Natural killer cell (primary cell): Measurements from ENCODE around the gene LMTK2. TPM values are rescaled to one million over a fixed set of nuclear protein-coding genes. Genes with fewer than 3 reads are reported as not detected.

Source experiments
- ATAC-seq, 3 donors: fragments of 150-1000 bp in 2 of 3; fragments of 200-7000 bp in 1 of 3; cut with Tn5 transposase; 1 replicate in 1 of 3; 2 replicates in 2 of 3; pipeline ENCODE4 v1.10.0; 2021; ENCODE audit warnings: mild to moderate bottlenecking in 2 of 3, moderate library complexity in 2 of 3
- DNase-seq, 2 donors: peaks; one replicate each; pipeline versions ENCODE4 v3.0.0 to v3.0.0-alpha.2; 2013 to 2021; ENCODE audit warnings: mixed read lengths in 1 of 2
- H3K27ac ChIP-seq: one replicate; pipeline ENCODE4 v1.5.1; 2013; ENCODE audit warnings: mild to moderate bottlenecking, low read length
- H3K27me3 ChIP-seq: one replicate; pipeline ENCODE4 v1.6.1; 2013; ENCODE audit warnings: low read length; ENCODE audit not compliant: control insufficient read depth, insufficient read depth
- H3K36me3 ChIP-seq: one replicate; pipeline ENCODE4 v1.6.1; 2013; ENCODE audit warnings: low read length; ENCODE audit not compliant: control insufficient read depth, insufficient read depth
- H3K4me1 ChIP-seq: one replicate; pipeline ENCODE4 v1.6.1; 2013; ENCODE audit warnings: low read length; ENCODE audit not compliant: control insufficient read depth, insufficient read depth
- H3K4me3 ChIP-seq: one replicate; pipeline ENCODE4 v1.5.1; 2013; ENCODE audit warnings: low read length
- H3K9me3 ChIP-seq: one replicate; pipeline ENCODE4 v1.6.1; 2013; ENCODE audit warnings: low read length; ENCODE audit not compliant: control insufficient read depth, insufficient read depth
- H3K27ac Mint-ChIP-seq, 2 donors: one replicate each; pipeline ENCODE4 v1.8.0; 2022; ENCODE audit warnings: mild to moderate bottlenecking in 2 of 2, mixed read lengths in 2 of 2, moderate library complexity in 1 of 2
- H3K27me3 Mint-ChIP-seq, 2 donors: one replicate each; pipeline ENCODE4 v1.8.0; 2022; ENCODE audit warnings: low read depth in 2 of 2, mixed read lengths in 2 of 2
- H3K36me3 Mint-ChIP-seq: one replicate; pipeline ENCODE4 v1.8.0; 2022; ENCODE audit warnings: mixed read lengths
- H3K4me1 Mint-ChIP-seq, 2 donors: one replicate each; pipeline ENCODE4 v1.8.0; 2022; ENCODE audit warnings: mixed read lengths in 2 of 2
- H3K4me3 Mint-ChIP-seq: one replicate; pipeline ENCODE4 v1.8.0; 2022; ENCODE audit warnings: mild to moderate bottlenecking, moderate library complexity, mixed read lengths
- H3K9me3 Mint-ChIP-seq, 2 donors: one replicate each; pipeline ENCODE4 v1.8.0; 2022; ENCODE audit warnings: mixed read lengths in 2 of 2
- WGBS: methylation state at CpG from one replicate; pipeline ENCODE4 v1.1.7; 2013; ENCODE audit warnings: missing lambda C conversion rate; ENCODE audit not compliant: insufficient coverage; 5-methylcytosine and 5-hydroxymethylcytosine counted together
- intact Hi-C: fragments of 100-400 bp; cut with micrococcal nuclease; formaldehyde crosslinking; loops from one replicate; pipeline ENCODE4 v1.14.2; 2022
- total RNA-seq, 4 donors: library from RNA; stranded (reverse); fragments of 120-200 nt in 1 of 4; gene quantifications; one replicate each; pipeline versions ENCODE4 v1.2.3 to v1.2.4, GENCODE V29; 2013 to 2022
- TF ChIP-seq, protein P1 (sequence below): fragments of 200-600 bp; IDR thresholded peaks from one replicate; pipeline ENCODE4 v1.8.0; 2022; ENCODE audit warnings: antibody characterized with exemption

The LMTK2 gene
- total RNA-seq, 3 donors from 2014 or later (not counting 1 experiment from before 2014, with no cell fraction given), result 18.7 to 33.9 (median 26.6) TPM

DNA sequence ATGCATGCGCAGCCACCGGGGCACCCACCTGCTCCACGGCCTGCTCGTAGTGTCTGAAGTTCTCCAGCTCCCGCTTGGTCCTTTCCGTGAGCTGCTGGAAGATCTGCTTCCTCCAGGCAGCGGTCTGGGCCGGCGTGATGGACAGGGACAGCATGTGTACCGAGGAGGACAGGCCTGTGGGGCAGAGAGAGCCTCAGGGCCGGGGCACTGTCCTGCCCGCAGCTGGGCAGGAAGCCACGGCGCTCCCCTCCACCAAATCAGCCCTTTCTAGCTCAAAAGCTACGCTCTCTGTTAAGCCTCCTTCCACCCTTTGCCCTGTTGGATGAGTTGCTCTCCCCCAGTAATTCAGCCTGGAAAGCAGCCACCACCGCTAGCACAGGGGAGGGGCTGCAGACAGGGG lies 126.1 kb downstream of the LMTK2 start:
- no peaks in the 10 kb centered on the region for H3K36me3 Mint-ChIP-seq
- no peak overlapping the region for H3K27ac Mint-ChIP-seq

DNA sequence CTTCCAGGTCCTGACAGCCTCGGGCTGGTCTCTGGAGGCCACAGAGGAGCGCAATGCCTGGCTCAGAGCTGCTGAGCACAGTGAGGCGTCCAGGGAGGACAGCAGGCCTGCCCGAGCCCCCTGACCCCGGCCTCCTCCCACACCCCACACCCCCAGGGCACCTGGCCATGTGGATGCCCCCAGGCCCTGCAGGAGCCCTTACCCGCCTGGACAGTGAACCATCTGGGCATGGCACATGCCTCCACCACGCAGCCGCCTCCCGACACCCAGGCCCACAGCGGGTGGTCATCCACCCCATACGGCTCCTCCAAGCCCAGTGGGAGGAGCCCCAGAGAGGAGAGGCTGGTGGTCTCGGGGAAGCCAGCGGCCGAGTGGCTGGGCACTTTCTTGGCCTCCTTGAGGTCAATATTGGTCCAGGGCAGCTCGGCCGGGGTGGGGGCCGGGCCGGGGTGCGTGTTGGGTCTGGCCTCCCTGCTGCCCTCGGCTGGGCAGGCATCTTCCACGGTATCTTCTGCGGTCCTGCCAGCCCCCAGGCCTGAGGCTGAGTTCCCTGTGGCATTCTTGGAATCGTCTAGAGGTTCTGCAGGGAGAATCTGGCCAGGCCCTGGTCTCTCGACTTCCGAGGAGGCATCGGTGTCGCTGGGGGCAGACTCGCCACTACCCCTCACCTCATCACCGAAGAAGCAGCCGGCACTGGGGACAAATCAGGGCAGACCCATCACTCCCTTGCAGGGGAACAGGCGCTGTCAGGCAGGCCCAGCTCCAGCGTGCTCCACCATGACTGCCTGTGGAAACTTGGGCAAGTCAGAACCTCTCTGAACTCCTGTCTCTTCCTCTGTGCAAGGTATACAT lies 126.8 kb downstream of the LMTK2 start:
- Histone ChIP-seq H3K4me1 (no peaks in the 10 kb centered on the region), H3K27ac (no peak overlapping the region), H3K9me3 (no peaks in the 10 kb centered on the region), H3K4me3 (no peak overlapping the region), H3K36me3 (peaks cover 22% of the 10 kb centered on the region), H3K27me3 (no peaks in the 10 kb centered on the region)
- H3K36me3 Mint-ChIP-seq, result no peaks in the 10 kb centered on the region
- no peaks in the 10 kb centered on the region for H3K4me1 Mint-ChIP-seq
- H3K9me3 Mint-ChIP-seq, result no peaks in the 10 kb centered on the region
- ATAC-seq, result no peak
- H3K27ac Mint-ChIP-seq, result no peak overlapping the region
- no peak overlapping the region for H3K4me3 Mint-ChIP-seq
- WGBS, result 97% methylated on average over 32 of the region's 32 CpGs
- intact Hi-C loops, result no loop called here
- TF ChIP-seq, protein P1, sequence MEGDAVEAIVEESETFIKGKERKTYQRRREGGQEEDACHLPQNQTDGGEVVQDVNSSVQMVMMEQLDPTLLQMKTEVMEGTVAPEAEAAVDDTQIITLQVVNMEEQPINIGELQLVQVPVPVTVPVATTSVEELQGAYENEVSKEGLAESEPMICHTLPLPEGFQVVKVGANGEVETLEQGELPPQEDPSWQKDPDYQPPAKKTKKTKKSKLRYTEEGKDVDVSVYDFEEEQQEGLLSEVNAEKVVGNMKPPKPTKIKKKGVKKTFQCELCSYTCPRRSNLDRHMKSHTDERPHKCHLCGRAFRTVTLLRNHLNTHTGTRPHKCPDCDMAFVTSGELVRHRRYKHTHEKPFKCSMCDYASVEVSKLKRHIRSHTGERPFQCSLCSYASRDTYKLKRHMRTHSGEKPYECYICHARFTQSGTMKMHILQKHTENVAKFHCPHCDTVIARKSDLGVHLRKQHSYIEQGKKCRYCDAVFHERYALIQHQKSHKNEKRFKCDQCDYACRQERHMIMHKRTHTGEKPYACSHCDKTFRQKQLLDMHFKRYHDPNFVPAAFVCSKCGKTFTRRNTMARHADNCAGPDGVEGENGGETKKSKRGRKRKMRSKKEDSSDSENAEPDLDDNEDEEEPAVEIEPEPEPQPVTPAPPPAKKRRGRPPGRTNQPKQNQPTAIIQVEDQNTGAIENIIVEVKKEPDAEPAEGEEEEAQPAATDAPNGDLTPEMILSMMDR, result no peak
- no peaks in the 10 kb centered on the region for H3K27me3 Mint-ChIP-seq
- no peak for DNase-seq

More for the DNA sequence above, 126.1 kb downstream of the LMTK2 start:
- Histone ChIP-seq H3K27ac (no peak overlapping the region), H3K4me1 (no peaks in the 10 kb centered on the region), H3K27me3 (no peaks in the 10 kb centered on the region), H3K36me3 (peaks cover 18% of the 10 kb centered on the region), H3K4me3 (no peak overlapping the region), H3K9me3 (no peaks in the 10 kb centered on the region)
- TF ChIP-seq, protein P1, result no peak
- no peaks in the 10 kb centered on the region for H3K9me3 Mint-ChIP-seq
- WGBS, result 95% methylated on average over 16 of the region's 16 CpGs
- intact Hi-C loops, result no loop called here
- no peak for DNase-seq
- no peaks in the 10 kb centered on the region for H3K4me1 Mint-ChIP-seq
- ATAC-seq, result no peak
- no peaks in the 10 kb centered on the region for H3K27me3 Mint-ChIP-seq
- no peak overlapping the region for H3K4me3 Mint-ChIP-seq

DNA sequence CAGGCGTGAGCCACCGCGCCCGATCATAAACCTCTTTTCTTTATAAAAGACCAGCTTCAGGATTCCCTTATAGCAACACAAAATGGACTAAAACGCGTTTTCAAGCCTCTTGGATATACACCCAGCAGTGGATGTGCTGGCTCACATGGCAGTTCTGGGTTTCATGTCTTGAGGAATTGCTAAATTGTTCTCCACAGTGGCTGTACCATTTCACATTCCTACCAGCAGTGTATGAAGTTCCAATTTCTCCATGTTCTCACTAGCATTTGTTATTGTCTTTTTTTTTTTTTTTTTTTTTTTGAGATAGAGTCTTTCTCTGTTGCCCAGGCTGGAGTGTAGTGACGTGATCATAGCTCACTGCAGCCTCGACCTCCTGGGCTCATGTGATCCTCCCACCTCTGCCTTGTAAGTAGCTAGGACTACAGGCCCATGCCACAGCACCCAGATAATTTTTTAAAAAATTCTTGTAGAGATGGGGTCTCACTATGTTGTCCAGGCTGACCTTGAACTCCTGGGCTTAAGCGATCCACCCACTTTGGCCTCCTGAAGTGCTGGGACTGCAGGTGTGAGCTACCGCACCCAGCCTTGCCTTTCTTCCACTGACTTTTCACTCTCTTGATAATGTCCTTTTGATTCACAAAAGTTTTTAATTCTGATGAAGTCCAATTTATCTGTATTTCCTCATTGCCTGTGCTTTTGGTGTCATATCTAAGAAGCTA lies 127.9 kb downstream of the LMTK2 start:
- TF ChIP-seq, protein P1, result no peak
- H3K36me3 ChIP-seq, result peaks cover 22% of the 10 kb centered on the region
- Mint-ChIP-seq H3K9me3 (no peaks in the 10 kb centered on the region), H3K4me1 (no peaks in the 10 kb centered on the region), H3K27ac (no peak overlapping the region), H3K36me3 (no peaks in the 10 kb centered on the region), H3K27me3 (no peaks in the 10 kb centered on the region), H3K4me3 (no peak overlapping the region)
- H3K27me3 ChIP-seq, result no peaks in the 10 kb centered on the region
- no peaks in the 10 kb centered on the region for H3K4me1 ChIP-seq
- no peak overlapping the region for H3K27ac ChIP-seq
- DNase-seq (no peak), ATAC-seq (no peak)
- intact Hi-C loops, result no loop called here
- H3K4me3 ChIP-seq, result no peak overlapping the region
- 95% methylated on average over 10 of the region's 10 CpGs for WGBS
- no peaks in the 10 kb centered on the region for H3K9me3 ChIP-seq
